Peyer's patch (tissue), 4 donors: ENCODE data around the gene IL17RB.

ENCODE experiments used
- POLR2A ChIP-seq, 2 donors: fragments of 450-650 bp; IDR thresholded peaks; one replicate each; pipeline ENCODE4 v1.5.1; 2017; ENCODE audit warnings: antibody characterized with exemption in 2 of 2, mild to moderate bottlenecking in 2 of 2, moderate library complexity in 2 of 2
- TF ChIP-seq, protein P1 (sequence below), 6 experiments: fragments of 450-650 bp in 4 of 6; fragments of 200-600 bp in 2 of 6; sonication (generic) in 1 of 6; IDR thresholded peaks; one replicate each; pipeline ENCODE4 v1.5.1; 2017 to 2019; ENCODE audit warnings: antibody characterized with exemption in 6 of 6, mild to moderate bottlenecking in 3 of 6, moderate library complexity in 1 of 6

DNA sequence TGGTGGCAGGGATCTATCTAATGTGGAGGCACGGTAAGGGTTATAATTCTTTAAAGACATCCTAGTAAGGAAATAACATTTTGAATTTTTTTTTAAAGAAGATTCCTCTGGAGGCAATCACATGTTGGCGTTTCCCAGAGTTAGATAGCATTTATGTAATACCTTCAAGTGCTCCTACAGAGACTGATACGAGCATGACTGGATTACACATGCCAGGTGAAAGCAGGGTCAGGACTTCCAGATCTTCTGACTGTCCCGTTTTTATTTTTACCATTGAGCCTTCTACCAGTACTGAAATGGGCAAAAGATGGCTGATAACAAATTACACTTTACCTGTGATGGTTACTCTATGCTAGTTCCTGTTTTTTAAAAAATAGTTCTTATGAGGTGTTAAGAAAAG, 13.8 kb downstream of the IL17RB start:
- TF ChIP-seq, protein P1, sequence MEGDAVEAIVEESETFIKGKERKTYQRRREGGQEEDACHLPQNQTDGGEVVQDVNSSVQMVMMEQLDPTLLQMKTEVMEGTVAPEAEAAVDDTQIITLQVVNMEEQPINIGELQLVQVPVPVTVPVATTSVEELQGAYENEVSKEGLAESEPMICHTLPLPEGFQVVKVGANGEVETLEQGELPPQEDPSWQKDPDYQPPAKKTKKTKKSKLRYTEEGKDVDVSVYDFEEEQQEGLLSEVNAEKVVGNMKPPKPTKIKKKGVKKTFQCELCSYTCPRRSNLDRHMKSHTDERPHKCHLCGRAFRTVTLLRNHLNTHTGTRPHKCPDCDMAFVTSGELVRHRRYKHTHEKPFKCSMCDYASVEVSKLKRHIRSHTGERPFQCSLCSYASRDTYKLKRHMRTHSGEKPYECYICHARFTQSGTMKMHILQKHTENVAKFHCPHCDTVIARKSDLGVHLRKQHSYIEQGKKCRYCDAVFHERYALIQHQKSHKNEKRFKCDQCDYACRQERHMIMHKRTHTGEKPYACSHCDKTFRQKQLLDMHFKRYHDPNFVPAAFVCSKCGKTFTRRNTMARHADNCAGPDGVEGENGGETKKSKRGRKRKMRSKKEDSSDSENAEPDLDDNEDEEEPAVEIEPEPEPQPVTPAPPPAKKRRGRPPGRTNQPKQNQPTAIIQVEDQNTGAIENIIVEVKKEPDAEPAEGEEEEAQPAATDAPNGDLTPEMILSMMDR (IDR thresholded peaks at IDR 0.05), result no peak
- TF ChIP-seq POLR2A (IDR thresholded peaks at IDR 0.05), result no peak
